H1 (cell line): ENCODE data around the gene IRF7. TPM values are rescaled to one million over a fixed set of nuclear protein-coding genes. Genes with fewer than 3 reads are reported as not detected.

Source experiments
- CBX8 ChIP-seq: fragments of 300-800, 300-1000 bp; sonication (generic); IDR thresholded peaks from 2 replicates; pipeline ENCODE4 v1.7.1; 2016; ENCODE audit warnings: low read depth, low read length, borderline replicate concordance
- EGR1 ChIP-seq: IDR thresholded peaks from 2 replicates; pipeline ENCODE4 v1.6.1; 2011; ENCODE audit warnings: low read depth, low read length, borderline replicate concordance
- HDAC2 ChIP-seq, 2 experiments: fragments of 300-600 bp in 1 of 2; sonication (generic) in 1 of 2; IDR thresholded peaks; 2 replicates each; pipeline ENCODE4 v1.6.1; 2011 to 2012; ENCODE audit warnings: low read depth in 2 of 2, low read length in 2 of 2, mild to moderate bottlenecking in 2 of 2, moderate library complexity in 2 of 2, borderline replicate concordance in 1 of 2, inconsistent platforms in 1 of 2
- JUN ChIP-seq: IDR thresholded peaks from 2 replicates; pipeline ENCODE4 v1.6.1; 2011; ENCODE audit warnings: low read depth, mild to moderate bottlenecking, improper control_type of control experiment, low read length
- POLR2AphosphoS5 ChIP-seq: IDR thresholded peaks from 2 replicates; pipeline ENCODE4 v1.6.1; 2011; ENCODE audit warnings: low read depth, low read length
- SRF ChIP-seq: IDR thresholded peaks from 2 replicates; pipeline ENCODE4 v1.6.1; 2011; ENCODE audit warnings: mild to moderate bottlenecking, low read depth, low read length, moderate library complexity
- polyA plus RNA-seq, 7 experiments: library from polyadenylated mRNA; depleted of rRNA in 3 of 7; stranded (reverse) in 5 of 7; unstranded in 2 of 7; fragments of >200 nt in 5 of 7; fragments of 200-250 nt in 2 of 7; gene quantifications; 1 replicate in 5 of 7; 2 replicates in 1 of 7; 4 replicates in 1 of 7; pipeline versions ENCODE4 v1.2.1 to v1.2.3, GENCODE V29; 2011 to 2013; ENCODE audit warnings: missing spikeins in 2 of 7, mixed read lengths in 2 of 7
- total RNA-seq: library from RNA; stranded (reverse); fragmentation: NEBNext Ultra II Directional; extraction: Animal tissue kit (Norgen Biotek cat#: 25700); gene quantifications from 2 replicates; pipeline ENCODE4 v1.2.1, GENCODE V29; 2021
- TF ChIP-seq, protein P1 (sequence below): IDR thresholded peaks from 2 replicates; pipeline ENCODE4 v1.6.1; 2011; ENCODE audit warnings: low read length, improper control_type of control experiment

Gene IRF7
- total and polyA plus RNA-seq, 2 of the 8 experiments (the other 6 are each of a cell fraction or from before 2014, with no cell fraction given) = 9.1 to 9.6 TPM

DNA sequence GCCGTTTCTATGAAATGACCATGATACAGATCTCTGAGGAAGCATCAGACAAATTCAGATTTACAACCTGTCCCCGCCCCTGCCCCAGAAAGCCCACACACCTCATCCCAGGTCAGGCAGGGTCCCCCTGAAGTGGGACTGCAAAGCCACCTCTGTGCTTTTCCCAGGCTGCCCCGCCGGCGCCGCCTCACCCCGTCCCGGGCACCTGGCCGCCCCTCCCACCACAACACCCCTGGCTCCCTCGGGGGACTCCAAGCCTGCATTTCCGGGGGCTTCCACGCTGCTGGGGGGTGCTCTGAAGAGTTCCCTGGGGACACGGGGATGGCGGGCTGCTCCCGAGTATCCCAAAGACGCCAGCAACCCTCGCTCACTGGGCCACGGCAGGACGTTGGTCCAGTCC, 44.5 kb upstream of the IRF7 start (continued):
- TF ChIP-seq, protein P1, sequence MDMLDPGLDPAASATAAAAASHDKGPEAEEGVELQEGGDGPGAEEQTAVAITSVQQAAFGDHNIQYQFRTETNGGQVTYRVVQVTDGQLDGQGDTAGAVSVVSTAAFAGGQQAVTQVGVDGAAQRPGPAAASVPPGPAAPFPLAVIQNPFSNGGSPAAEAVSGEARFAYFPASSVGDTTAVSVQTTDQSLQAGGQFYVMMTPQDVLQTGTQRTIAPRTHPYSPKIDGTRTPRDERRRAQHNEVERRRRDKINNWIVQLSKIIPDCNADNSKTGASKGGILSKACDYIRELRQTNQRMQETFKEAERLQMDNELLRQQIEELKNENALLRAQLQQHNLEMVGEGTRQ = no peak
- TF ChIP-seq EGR1 = no peak
- TF ChIP-seq HDAC2 (IDR thresholded peaks at IDR 0.05; ENCODE audit: borderline replicate concordance in 1 of 2, low read depth in 2 of 2, low read length in 2 of 2) = no peak
- no peak for TF ChIP-seq JUN
- no peak for TF ChIP-seq POLR2AphosphoS5
- no peak for TF ChIP-seq SRF
- no peak for TF ChIP-seq CBX8
